ENCODE results near the gene GM2A. TPM values are rescaled to one million over a fixed set of nuclear protein-coding genes. Genes with fewer than 3 reads are reported as not detected.

The GM2A gene
- 100 to 1,000 TPM in 1 of 6 donors, 10 to 100 TPM in 5; 27.2 to 129 (median 59.0) TPM for total RNA-seq

- Histone ChIP-seq H3K9me3 (no peaks in the 10 kb centered on the region), H3K36me3 (no peaks in the 10 kb centered on the region), H3K4me1 (peaks cover 8 to 39% (median 22%) of the 10 kb centered on the region in 4 donors), H3K27me3 (no peaks in the 10 kb centered on the region), H3K4me3 (peak within 1 kb of the TSS; percentile 65 to 83 (median 72)), H3K27ac (peak within 1 kb of the TSS; percentile 71 to 92 (median 82))
- ATAC-seq (ENCODE audit: low FRiP score in 2 of 2), result peak; percentile 97 to 98
- TF ChIP-seq POLR2A (IDR thresholded peaks at IDR 0.05) (peak in 2 of 4 donors; percentile 90 to 93), POLR2AphosphoS5 (IDR thresholded peaks at IDR 0.05) (peak; percentile 76 to 98), EP300 (IDR thresholded peaks at IDR 0.05) (peak in 1 of 4 donors; percentile 71), CTCF (IDR thresholded peaks at IDR 0.05) (peak in 1 of 6 experiments; percentile 15)
- peak; percentile 99 to 100 for DNase-seq
- WGBS, 2 donors, result 0% methylated on average over 11 to 36 of the region's 52 CpGs
These were observed at the start of gene GM2A for GRCh38 chr5:151252762-151253604. Gene GM2A, plus strand, starts transcription at chr5:151253185. Its CDS starts 32 bp downstream, at chr5:151253217.

GRCh38 chr5:151204051-151204450 is 48.9 kb upstream of the GM2A start:
- H3K36me3 ChIP-seq, result peaks cover 6 to 38% (median 22%) of the 10 kb centered on the region in 4 donors
- no peaks in the 10 kb centered on the region for H3K9me3 ChIP-seq
- no peaks in the 10 kb centered on the region for H3K27me3 ChIP-seq
- no peak overlapping the region for H3K4me3 ChIP-seq
- DNase-seq (peak in 1 of 2 donors; percentile 15), ATAC-seq (ENCODE audit: low FRiP score in 2 of 2) (no peak)
- 92% methylated on average over 5 of the region's 5 CpGs for WGBS, 2 donors
- TF ChIP-seq EP300 (IDR thresholded peaks at IDR 0.05) (no peak), POLR2AphosphoS5 (IDR thresholded peaks at IDR 0.05) (no peak), POLR2A (IDR thresholded peaks at IDR 0.05) (no peak), CTCF (IDR thresholded peaks at IDR 0.05) (no peak)
- peaks cover 20 to 27% (median 24%) of the 10 kb centered on the region in 4 donors for H3K4me1 ChIP-seq
- H3K27ac ChIP-seq, result no peak overlapping the region

- Histone ChIP-seq H3K36me3 (peaks cover 6 to 26% (median 17%) of the 10 kb centered on the region in 4 donors), H3K4me3 (no peak overlapping the region), H3K27me3 (no peaks in the 10 kb centered on the region), H3K4me1 (peaks cover 32 to 40% (median 37%) of the 10 kb centered on the region in 4 donors), H3K27ac (no peak overlapping the region), H3K9me3 (no peaks in the 10 kb centered on the region)
- WGBS, 2 donors, result 94 to 95% methylated on average over 7 to 10 of the region's 10 CpGs
- peak in 1 of 2 donors; percentile 51 for DNase-seq
- no peak for ATAC-seq (ENCODE audit: low FRiP score in 2 of 2)
- TF ChIP-seq EP300 (IDR thresholded peaks at IDR 0.05), result no peak
- no peak for TF ChIP-seq POLR2A (IDR thresholded peaks at IDR 0.05)
- TF ChIP-seq CTCF (IDR thresholded peaks at IDR 0.05), result no peak
- no peak for TF ChIP-seq POLR2AphosphoS5 (IDR thresholded peaks at IDR 0.05)
These were observed 47.6 kb upstream of the GM2A start for GRCh38 chr5:151205411-151205810.

GRCh38 chr5:151208481-151208914 is 44.5 kb upstream of the GM2A start:
- H3K27ac ChIP-seq, result peak overlapping the region; percentile 72 to 95 (median 86)
- TF ChIP-seq POLR2A (IDR thresholded peaks at IDR 0.05) (no peak), CTCF (IDR thresholded peaks at IDR 0.05) (no peak), POLR2AphosphoS5 (IDR thresholded peaks at IDR 0.05) (peak; percentile 31 to 79), EP300 (IDR thresholded peaks at IDR 0.05) (peak in 2 of 4 donors; percentile 9 to 29)
- DNase-seq, result peak in 1 of 2 donors; percentile 52
- H3K4me3 ChIP-seq, result no peak overlapping the region
- H3K4me1 ChIP-seq, result peaks cover 55 to 61% (median 58%) of the 10 kb centered on the region in 4 donors
- H3K27me3 ChIP-seq, result no peaks in the 10 kb centered on the region
- 13 to 18% methylated on average over 5 of the region's 5 CpGs for WGBS, 2 donors
- no peaks in the 10 kb centered on the region for H3K9me3 ChIP-seq
- peak; percentile 47 to 61 for ATAC-seq (ENCODE audit: low FRiP score in 2 of 2)
- H3K36me3 ChIP-seq, result peaks cover 0 to 7% (median 0%) of the 10 kb centered on the region in 4 donors

All from upper lobe of left lung (tissue), 6 donors.